ENCODE data around the gene GLI1.

DNA sequence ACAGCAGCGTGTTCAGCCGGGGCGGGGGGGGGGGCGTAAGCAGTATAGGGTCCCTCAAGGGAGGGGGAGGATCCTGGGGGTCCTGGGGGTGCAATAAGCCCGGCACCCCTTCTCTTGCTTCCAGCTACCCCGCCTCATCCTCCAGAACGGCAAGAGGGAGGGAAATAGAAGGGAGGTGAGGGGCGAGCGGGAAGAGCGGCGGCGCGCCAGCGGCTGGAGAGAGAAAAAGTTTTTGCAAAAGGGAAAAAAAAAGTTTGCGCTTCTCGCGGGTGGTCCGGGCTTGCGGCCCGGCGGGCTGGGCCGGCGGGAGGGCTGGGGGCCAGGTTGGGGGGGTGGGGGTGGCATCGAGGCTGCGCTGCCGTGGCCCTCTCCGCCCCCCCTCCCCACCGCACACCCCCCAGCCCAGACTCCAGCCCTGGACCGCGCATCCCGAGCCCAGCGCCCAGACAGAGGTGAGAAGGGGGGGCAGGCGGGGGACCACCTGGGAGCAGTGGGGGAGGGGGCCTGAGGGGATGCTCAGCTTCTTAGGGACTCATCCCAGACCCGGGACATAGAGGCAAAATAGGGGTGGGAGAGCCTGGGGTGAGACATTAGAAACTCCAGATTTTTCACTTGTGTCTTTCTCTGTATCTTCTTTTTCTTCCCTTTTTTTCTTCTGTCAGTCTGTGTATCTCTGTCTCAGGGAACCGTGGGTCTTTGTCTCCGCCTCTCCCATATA, at the start of gene GLI1:
- TF ChIP-seq FOXA3 (CRISPR knock-in tag; IDR thresholded peaks at IDR 0.05) (no peak), POLR2A (IDR thresholded peaks at IDR 0.05; ENCODE audit: insufficient read depth in 1 of 2, low read depth in 2 of 2, low read length in 2 of 2) (no peak), ZNF550 (CRISPR knock-in tag; IDR thresholded peaks at IDR 0.05; ENCODE audit: borderline replicate concordance) (no peak), ZNF382 (CRISPR knock-in tag; IDR thresholded peaks at IDR 0.05; ENCODE audit: borderline replicate concordance) (no peak), ZNF274 (CRISPR knock-in tag; IDR thresholded peaks at IDR 0.05) (no peak), IRF2 (CRISPR knock-in tag; IDR thresholded peaks at IDR 0.05) (no peak), HDAC2 (CRISPR knock-in tag; IDR thresholded peaks at IDR 0.05) (no peak), ZNF460 (CRISPR knock-in tag; IDR thresholded peaks at IDR 0.05; ENCODE audit: borderline replicate concordance) (no peak), NCOA1 (CRISPR knock-in tag; IDR thresholded peaks at IDR 0.05) (no peak), IKZF1 (IDR thresholded peaks at IDR 0.05) (no peak)
- TF ChIP-seq, protein P1, sequence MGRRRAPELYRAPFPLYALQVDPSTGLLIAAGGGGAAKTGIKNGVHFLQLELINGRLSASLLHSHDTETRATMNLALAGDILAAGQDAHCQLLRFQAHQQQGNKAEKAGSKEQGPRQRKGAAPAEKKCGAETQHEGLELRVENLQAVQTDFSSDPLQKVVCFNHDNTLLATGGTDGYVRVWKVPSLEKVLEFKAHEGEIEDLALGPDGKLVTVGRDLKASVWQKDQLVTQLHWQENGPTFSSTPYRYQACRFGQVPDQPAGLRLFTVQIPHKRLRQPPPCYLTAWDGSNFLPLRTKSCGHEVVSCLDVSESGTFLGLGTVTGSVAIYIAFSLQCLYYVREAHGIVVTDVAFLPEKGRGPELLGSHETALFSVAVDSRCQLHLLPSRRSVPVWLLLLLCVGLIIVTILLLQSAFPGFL (CRISPR knock-in tag; IDR thresholded peaks at IDR 0.05), result no peak

All from HepG2 (cell line).